A673 (cell line): ENCODE results near the gene DYNC1LI1. TPM values are rescaled to one million over a fixed set of nuclear protein-coding genes. Genes with fewer than 3 reads are reported as not detected.
A peak's percentile ranks its signal among the peaks of the same experiment; 100 is the strongest.

Source experiments
- BruUV-seq: library from RNA; stranded (reverse); fragments of 400-500 nt; replicated peaks from 2 replicates; lab custom pipeline; 2021; lab: Mats Ljungman, UMichigan
- CTCF ChIA-PET: fragments of 300-600 bp; sonication (Branson Sonifier 250); formaldehyde crosslinking; loops from one replicate; lab custom pipeline; 2022; ENCODE audit warnings: antibody characterized with exemption; lab: Charles Lee
- POLR2A ChIA-PET: fragments of 300-600 bp; sonication (Branson Sonifier 250); formaldehyde crosslinking; loops from one replicate; lab custom pipeline; 2022; ENCODE audit warnings: antibody characterized with exemption; ENCODE audit not compliant: low non-redundant PET; lab: Charles Lee
- DNase-seq: peaks from one replicate; pipeline ENCODE4 v3.0.0-alpha.2; 2015; ENCODE audit warnings: low spot score
- H3K27ac ChIP-seq: fragments of 200-600 bp; sonication (generic); 2 replicates; pipeline ENCODE4 v1.5.1; 2016; ENCODE audit warnings: mixed run types, low read depth, mild to moderate bottlenecking, mixed read lengths, antibody characterized with exemption, low read length; ENCODE audit not compliant: poor library complexity, severe bottlenecking
- H3K27me3 ChIP-seq: fragments of 200-600 bp; sonication (generic); replicated peaks from 2 replicates; pipeline ENCODE4 v1.6.1; 2017; ENCODE audit warnings: mixed run types, low read depth, mild to moderate bottlenecking, mixed read lengths, antibody characterized with exemption, low read length; ENCODE audit not compliant: insufficient read depth, poor library complexity
- H3K36me3 ChIP-seq: fragments of 200-600 bp; sonication (generic); 2 replicates; pipeline ENCODE4 v1.6.1; 2016; ENCODE audit warnings: mixed run types, mild to moderate bottlenecking, mixed read lengths, antibody characterized with exemption, low read length; ENCODE audit not compliant: insufficient read depth, poor library complexity, severe bottlenecking
- H3K4me1 ChIP-seq: fragments of 200-600 bp; sonication (generic); 2 replicates; pipeline ENCODE4 v1.6.1; 2017; ENCODE audit warnings: mixed run types, mild to moderate bottlenecking, mixed read lengths, antibody characterized with exemption, low read length; ENCODE audit not compliant: insufficient read depth, poor library complexity, severe bottlenecking
- H3K4me3 ChIP-seq: fragments of 200-600 bp; sonication (generic); 2 replicates; pipeline ENCODE4 v1.5.1; 2016; ENCODE audit warnings: low read depth, mixed run types, mild to moderate bottlenecking, mixed read lengths, low read length; ENCODE audit not compliant: poor library complexity, severe bottlenecking
- H3K9me3 ChIP-seq: fragments of 200-600 bp; sonication (generic); 2 replicates; pipeline ENCODE4 v1.6.1; 2016; ENCODE audit warnings: mixed run types, low read depth, mild to moderate bottlenecking, mixed read lengths, antibody characterized with exemption, low read length; ENCODE audit not compliant: poor library complexity, severe bottlenecking
- CTCF ChIP-seq: fragments of 300-800, 200-600 bp; sonication (generic); conservative IDR thresholded peaks from 2 replicates; pipeline ENCODE4 v1.5.1; 2017; ENCODE audit warnings: low read depth, mild to moderate bottlenecking, antibody characterized with exemption, low read length, moderate library complexity, mixed read lengths
- EZH2 ChIP-seq: fragments of 200-600 bp; sonication (generic); IDR thresholded peaks from 2 replicates; pipeline ENCODE4 v1.6.1; 2017; ENCODE audit warnings: borderline replicate concordance, low read depth, mild to moderate bottlenecking, mixed read lengths, antibody characterized with exemption, low read length; ENCODE audit not compliant: poor library complexity, severe bottlenecking
- intact Hi-C: fragments of 100-400 bp; cut with micrococcal nuclease; formaldehyde crosslinking; loops from one replicate; pipeline ENCODE4 v1.10.0; 2022; ENCODE audit not compliant: unreplicated experiment
- total RNA-seq: library from RNA; stranded (reverse); gene quantifications from 2 replicates; pipeline ENCODE4 v1.2.3, GENCODE V29; 2021

The DYNC1LI1 gene
- total RNA-seq, 1 experiment from 2014 or later = 73.1 TPM

GRCh38 chr3:32502946-32503286, 67.7 kb downstream of the DYNC1LI1 start:
- Histone ChIP-seq H3K4me3 (peak overlapping the region; percentile 76), H3K27me3 (no peaks in the 10 kb centered on the region), H3K36me3 (no peaks in the 10 kb centered on the region), H3K9me3 (no peaks in the 10 kb centered on the region), H3K4me1 (peaks cover 10% of the 10 kb centered on the region), H3K27ac (no peak overlapping the region)
- POLR2A ChIA-PET = no interaction called here
- DNase-seq = no peak
- CTCF ChIA-PET = no interaction called here
- TF ChIP-seq EZH2 = no peak
- no peak for TF ChIP-seq CTCF
- intact Hi-C loops = loop anchor here (5.0 kb wide), 1 partner anchor 164 kb away; no protein-coding TSS in a partner anchor
- no TSS peak for BruUV-seq

GRCh38 chr3:32502118-32502945, 68.3 kb downstream of the DYNC1LI1 start, which contains the start of gene CMTM6:
Gene CMTM6, minus strand, starts transcription at chr3:32502852. Its CDS starts 107 bp downstream, at chr3:32502745.
- DNase-seq = peak; percentile 84
- H3K27ac ChIP-seq = peak within 1 kb of the TSS; percentile 85

GRCh38 chr3:32501783-32502117, 68.9 kb downstream of the DYNC1LI1 start:
- peak overlapping the region; percentile 76 for H3K4me3 ChIP-seq
- intact Hi-C loops = loop anchor here (5.0 kb wide), 1 partner anchor 166 kb away; no protein-coding TSS in a partner anchor
- ChIA-PET CTCF (no interaction called here), POLR2A (no interaction called here)
- TF ChIP-seq CTCF = no peak
- TF ChIP-seq EZH2 = no peak
- peak overlapping the region; percentile 85 for H3K27ac ChIP-seq
- no peaks in the 10 kb centered on the region for H3K27me3 ChIP-seq
- no TSS peak for BruUV-seq
- no peak for DNase-seq
- no peaks in the 10 kb centered on the region for H3K36me3 ChIP-seq
- peaks cover 10% of the 10 kb centered on the region for H3K4me1 ChIP-seq
- H3K9me3 ChIP-seq = no peaks in the 10 kb centered on the region

More at GRCh38 chr3:32502118-32502945, 68.3 kb downstream of the DYNC1LI1 start, which contains the start of gene CMTM6:
- H3K36me3 ChIP-seq = no peaks in the 10 kb centered on the region
- TF ChIP-seq CTCF (no peak), EZH2 (no peak)
- no TSS peak for BruUV-seq
- H3K9me3 ChIP-seq = no peaks in the 10 kb centered on the region
- peak within 1 kb of the TSS; percentile 76 for H3K4me3 ChIP-seq
- CTCF ChIA-PET = no interaction called here
- H3K27me3 ChIP-seq = no peaks in the 10 kb centered on the region
- POLR2A ChIA-PET = no interaction called here
- intact Hi-C loops = loop anchor here (5.0 kb wide), 1 partner anchor 165 kb away; no protein-coding TSS in a partner anchor
- H3K4me1 ChIP-seq = peaks cover 10% of the 10 kb centered on the region
